HG02678 (cell line): ENCODE measurements around the gene SHOC2.

Source experiments
- ATAC-seq: cut with Tn5 transposase; IDR thresholded peaks from one replicate; pipeline ENCODE4 v1.9.1; 2021; ENCODE audit warnings: mild to moderate bottlenecking, moderate library complexity; ENCODE audit not compliant: unreplicated experiment

SHOC2 gene

DNA sequence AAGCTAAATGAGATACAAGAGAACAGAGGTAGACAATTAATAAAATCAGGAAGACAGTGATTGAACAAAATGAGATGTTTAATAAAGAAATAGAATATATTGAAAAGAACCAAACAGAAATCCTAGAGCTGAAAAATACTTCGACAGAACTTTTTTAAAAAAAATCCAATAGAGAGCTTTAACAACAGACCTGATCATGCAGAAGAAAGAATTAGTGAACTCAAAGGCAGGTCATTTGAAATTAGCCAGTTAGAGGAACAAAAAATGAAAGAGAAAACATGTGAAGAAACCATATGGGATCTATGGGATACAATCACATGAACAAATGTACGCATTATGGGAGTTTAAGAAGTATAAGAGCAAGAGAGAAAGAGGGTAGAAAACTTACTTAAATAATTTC lies 120.1 kb downstream of the SHOC2 start:
- ATAC-seq, result no peak

DNA sequence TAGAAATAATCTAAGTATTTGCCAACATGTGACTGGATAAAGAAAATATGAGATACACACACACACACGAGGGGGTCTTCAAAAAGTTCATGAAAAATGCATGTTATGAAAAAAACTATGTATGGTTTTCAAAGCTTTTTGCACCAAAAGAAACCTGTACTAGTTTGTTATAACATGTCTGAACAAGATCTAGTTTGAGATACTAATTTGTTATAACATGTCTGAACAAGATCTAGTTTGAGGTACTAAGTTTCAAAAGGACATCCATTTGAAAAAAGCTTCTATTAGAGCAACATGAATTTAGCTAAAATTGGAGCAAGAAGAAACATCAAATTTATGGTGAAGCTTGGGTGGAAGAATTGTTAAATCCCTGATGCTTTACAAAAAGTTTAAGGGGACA lies 137.6 kb downstream of the SHOC2 start:
- ATAC-seq, result no peak
